C4-2B (cell line): ENCODE measurements around the gene BST2.

Experiments used
- CTCF ChIP-seq: fragments of 450-650 bp; conservative IDR thresholded peaks from 2 replicates; pipeline ENCODE4 v1.5.1; 2017; ENCODE audit warnings: mild to moderate bottlenecking
- ZFX ChIP-seq: fragments of 450-650 bp; IDR thresholded peaks from 2 replicates; pipeline ENCODE4 v1.6.1; 2017

- TF ChIP-seq CTCF (peak; percentile 35; the same call in 1 of the 2 replicates), ZFX (no peak)
Observed at GRCh38 chr19:17391371-17392151, 13.9 kb downstream of the BST2 start.
